Caki2 (cell line): Measurements from ENCODE around the gene LSP1. TPM values are rescaled to one million over a fixed set of nuclear protein-coding genes. Genes with fewer than 3 reads are reported as not detected.

Experiments used
- DNase-seq: peaks from one replicate; pipeline ENCODE4 v3.0.0-alpha.2; 2015; ENCODE audit warnings: low read depth
- in situ Hi-C: cut with HindIII; loops from 2 replicates; pipeline ENCODE4 v1.10.0; 2016; ENCODE audit warnings: low sequenced_read_pairs, low pct_unique_long_range_greater_than_20kb, mixed read lengths
- total RNA-seq: library from RNA; depleted of rRNA; stranded (reverse); fragments of >200 nt; shearing (Covaris generic); gene quantifications from 2 replicates; pipeline ENCODE4 v1.2.3, GENCODE V29; 2014; ENCODE audit warnings: low replicate concordance

Gene LSP1
- total RNA-seq, 1 experiment from 2014 or later = not detected

DNA sequence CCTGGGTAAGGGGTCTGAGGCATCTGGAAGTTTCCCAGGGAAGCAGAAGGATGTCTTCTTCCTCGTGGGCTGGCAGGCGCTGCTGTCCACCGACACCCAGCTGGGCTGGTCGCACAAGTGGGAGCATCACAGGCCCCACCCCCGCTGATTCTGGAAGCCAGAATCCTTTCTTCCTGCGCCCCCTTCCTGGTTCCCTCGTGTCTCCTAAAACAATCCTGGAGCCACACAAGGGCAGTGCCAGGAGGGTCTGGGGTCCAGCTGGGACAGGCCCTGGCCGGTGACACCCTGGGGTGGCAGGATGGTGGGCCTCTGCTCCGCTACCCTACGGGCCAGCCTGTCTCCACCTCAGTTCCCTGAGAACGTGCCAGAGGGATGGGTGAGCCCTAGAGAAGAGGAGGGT is 4.2 kb downstream of the LSP1 start:
- in situ Hi-C loops = no loop called here
- DNase-seq = no peak

DNA sequence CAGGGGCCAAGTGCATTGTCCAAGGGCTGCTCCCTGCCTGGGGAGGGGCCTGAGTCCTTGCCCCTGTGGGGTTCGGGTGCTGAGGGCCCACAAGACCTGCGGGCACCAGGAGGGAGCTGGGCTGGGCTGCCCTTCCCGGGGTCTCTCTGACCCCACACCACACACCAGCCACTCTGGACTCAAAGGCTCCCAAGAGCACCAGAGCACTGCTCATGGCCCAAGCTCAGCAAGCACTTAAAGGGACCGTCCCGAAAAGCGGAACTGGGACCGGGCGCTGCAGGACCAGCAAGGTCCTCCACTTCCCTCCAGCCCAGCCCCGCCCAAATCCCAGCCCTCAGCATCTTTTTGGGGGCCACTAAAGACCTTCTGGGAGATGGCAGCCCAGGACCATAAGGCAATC is 5.3 kb downstream of the LSP1 start:
- DNase-seq = no peak

DNA sequence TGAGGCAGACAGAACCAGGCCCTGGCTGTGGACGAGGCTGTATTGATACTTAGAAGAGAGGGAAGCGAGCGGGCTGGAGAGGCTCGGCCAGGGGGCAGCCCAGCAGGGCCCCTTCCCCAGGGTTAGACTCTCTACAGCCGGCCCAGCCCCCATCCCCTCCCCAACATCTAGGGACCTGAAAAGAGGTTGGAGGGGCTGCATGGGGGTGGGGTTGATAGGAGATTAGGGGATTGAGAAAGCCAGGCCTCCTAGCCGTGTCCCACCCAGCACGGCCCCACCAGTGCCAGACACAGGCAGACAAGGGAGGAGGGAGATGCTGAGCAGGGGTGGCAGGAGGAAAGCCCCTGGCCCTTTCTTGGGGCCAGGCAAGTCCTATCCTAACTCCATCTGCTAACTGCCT is 5.7 kb downstream of the LSP1 start:
- in situ Hi-C loops = no loop called here
- no peak for DNase-seq

More for the DNA sequence above, 5.3 kb downstream of the LSP1 start:
- in situ Hi-C loops = no loop called here

DNA sequence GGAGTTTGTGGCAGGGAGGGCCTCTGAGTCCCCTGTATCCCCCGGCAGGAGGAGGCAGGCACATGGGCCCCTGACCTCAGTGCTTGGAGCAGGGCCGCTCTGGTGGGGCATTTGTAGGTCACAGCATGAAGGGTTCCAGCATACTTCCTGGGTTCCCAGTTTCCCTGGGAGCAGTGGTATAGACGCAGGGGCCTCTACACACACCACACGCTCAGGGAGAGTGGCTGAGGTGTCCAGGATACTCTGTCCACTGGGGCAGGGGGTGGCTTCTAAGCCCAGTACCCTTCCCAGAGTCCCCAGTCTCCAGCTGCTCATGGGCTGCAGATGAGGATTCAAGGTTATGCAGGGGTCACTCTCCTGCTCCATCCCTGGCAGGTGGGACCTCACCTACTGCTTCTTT is 6.1 kb downstream of the LSP1 start:
- in situ Hi-C loops = no loop called here
- no peak for DNase-seq

DNA sequence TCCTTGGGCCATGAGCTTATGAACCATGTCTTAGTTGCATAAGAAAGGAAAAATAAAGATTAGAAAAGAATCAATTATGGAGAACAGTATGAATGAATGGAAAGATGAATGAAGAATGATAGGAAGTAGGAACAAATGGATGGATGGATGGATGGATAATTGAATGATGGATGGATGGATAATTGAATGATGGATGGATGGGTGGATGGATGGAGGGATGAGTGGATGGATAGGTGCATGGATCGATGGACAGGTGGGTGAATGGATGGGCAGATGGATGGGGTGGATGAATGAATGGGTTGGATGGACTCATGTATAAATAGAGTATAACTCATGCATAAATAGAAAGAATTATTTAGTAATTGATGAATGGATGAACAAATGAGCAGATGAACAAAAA is 7.2 kb downstream of the LSP1 start:
- no peak for DNase-seq
- in situ Hi-C loops = no loop called here

DNA sequence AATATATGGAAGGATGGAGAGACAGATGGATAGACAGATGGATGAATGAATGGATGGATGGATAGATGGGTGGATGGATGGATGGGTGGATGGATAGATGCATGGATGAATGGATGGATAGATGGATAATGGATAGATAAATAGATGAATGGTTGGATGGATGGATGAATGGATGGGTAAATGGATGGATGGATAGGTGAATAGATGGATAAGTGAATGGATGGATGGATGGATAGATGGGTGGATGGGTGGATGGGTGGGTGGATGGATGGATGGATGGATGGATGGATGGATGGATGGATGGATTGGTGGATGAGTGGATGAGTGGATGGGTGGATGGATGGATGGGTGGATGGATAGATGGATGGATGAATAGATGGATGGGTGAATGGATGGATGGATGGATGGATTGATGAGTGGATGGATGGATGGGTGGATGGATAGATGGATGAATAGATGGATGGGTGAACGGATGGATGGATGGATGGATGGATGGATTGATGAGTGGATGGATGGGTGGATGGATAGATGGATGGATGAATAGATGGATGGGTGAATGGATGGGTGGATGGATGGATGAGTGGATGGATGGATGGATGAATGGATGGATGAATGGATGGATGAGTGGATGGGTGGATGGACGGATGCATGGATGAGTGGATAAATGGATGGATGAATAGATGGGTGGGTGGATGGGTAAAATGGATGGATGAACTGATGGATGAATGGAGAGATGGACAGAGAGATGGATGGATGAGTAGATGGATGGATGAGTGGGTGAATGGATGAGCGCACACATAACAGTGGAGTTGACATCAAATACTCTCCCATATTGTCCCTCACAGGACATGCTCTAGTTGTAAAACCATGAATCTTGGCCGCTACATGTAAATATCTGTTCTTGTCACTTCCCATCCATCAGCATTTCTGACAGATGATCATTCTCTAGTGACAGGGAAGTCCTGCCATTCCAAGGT is 8.8 kb downstream of the LSP1 start:
- DNase-seq = no peak
- in situ Hi-C loops = no loop called here

DNA sequence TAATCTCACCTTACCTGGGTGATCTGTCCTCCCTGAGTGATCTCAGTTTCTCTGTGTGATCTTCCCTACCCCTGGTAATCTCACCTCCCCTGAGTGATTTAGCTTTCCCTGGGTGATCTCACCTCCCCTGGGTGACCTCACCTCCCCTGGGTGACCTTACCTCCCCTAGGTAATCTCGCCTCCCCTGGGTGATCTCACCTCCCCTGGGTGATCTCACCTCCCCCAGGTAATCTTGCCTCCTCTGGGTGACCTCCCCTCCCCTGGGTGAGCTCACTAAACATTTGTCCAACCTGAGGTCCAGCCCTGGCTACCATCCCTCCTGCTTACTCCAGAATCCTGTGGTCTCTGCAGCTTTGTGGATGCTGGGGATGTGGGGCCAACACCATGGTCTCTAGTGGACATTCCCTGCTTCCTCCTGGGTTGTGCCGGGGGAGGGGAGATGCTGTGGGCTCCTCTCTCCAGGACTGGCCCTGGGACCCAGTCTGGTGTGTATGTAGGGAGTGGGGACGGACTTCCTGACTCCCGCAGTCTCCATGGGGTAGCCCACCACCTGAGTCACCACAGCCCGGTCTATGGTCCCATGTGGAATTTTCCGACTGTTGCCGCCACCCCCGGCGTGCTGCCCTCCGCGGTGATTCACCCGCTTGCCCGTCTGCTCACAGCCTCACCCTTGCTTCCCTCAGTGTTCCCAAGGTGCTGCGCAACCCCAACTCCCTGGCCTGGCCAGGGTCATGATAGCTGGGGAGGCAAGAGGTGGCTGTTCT is 9.9 kb downstream of the LSP1 start:
- in situ Hi-C loops = no loop called here

DNA sequence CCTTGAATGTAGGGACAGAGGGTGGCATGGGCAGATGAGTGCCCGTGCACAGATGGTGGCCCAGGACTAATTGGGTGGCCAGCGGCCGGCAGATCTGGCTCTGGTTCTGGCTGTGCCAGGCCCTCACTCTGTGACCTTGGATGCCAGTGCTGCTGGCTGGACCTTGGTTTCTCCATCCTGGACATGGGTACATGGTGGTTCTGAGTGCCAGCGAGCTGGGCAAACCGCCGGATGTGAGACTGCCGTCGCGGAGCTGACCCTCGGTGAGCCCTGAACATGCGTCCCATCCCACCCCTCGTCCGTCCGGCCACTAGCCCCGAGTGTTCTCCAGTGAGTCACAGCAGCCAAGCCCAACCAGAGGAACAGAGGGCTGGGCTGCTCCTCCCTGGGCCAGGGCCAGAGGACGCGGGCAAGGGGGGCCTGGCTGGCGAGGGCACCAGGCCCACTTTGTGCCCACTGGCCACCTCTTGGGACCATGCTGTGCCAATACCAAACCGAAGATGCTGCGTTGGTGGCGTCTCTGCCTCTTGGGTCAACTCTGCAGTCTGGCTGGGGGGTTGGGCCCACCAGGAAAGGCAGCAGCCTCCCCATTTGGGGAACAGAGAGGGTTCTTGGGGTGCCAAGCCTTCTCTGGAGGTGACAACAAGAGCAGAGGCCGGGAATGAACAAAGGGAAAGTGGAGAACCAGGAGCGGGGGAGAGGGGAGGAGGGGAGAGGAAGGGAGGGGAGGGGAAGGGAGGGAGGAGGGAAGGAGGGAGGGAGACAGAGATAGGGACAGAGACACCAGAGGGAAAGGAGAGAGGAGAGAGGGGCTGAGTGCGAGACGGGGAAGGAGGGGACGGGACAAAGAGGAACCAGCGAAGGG is 10.7 kb downstream of the LSP1 start:
- peak; percentile 33 for DNase-seq
- in situ Hi-C loops = no loop called here

More for the DNA sequence above, 9.9 kb downstream of the LSP1 start:
- DNase-seq = no peak

DNA sequence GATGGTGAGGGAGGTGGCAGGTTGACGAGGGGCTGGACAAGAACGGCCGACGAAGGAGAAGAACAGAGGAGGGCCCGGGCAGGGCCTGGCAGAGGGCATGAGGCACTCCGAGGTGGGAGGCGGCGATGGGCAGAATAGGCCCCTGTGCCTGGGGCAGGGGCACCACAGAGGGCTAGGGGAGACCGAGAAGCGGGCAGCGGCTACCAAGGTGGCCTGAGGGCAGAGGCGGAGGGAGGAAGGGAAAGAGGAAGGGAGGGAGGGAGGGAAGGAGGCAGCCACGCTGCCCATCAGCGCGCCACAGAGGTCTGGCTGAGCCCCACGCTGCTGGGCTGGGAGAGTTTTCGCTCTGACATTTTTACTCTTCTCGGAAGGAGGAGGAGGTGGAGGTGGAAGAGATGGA is 11.3 kb downstream of the LSP1 start:
- in situ Hi-C loops = no loop called here
- DNase-seq = no peak

DNA sequence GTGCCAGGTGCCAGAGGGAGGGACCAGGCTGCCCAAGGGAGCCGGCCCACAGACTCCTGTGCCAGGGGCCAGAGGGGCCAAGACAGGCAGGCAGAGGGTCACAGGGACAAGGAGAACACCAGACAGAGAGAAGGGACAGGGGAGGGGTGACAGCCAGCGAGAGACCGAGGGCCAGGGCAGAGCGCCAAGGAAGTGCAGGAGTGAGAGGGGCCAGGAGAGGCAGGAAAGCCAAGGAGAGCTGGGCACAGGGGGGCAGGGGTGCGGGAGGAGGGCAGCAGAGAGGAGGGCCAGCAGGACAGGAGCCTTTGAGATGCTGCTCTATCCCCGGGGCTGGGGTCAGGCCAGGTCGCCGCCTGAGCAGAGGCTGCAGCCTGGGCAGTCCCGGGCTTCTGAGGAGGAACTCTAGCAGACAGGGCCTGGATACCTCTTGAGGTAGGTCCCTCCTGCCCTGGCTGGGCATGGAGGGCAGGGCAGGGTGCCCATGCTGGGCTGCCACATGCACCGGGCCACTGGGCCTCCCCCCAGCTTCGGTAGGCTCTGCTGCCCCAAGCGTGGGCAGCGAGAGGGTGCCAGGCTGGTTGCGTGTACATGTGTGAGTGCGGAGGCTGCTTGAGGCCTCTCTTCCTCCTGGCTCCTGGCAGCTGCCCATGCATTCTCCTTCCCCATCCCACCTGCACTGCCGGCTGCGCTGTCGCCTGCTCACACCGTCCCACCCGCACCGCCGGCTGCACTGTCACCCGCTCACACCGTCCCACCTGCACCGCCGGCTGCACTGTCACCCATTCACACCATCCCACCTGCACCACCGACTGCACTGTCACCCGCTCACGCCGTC is 12.2 kb downstream of the LSP1 start:
- no peak for DNase-seq
- in situ Hi-C loops = no loop called here

DNA sequence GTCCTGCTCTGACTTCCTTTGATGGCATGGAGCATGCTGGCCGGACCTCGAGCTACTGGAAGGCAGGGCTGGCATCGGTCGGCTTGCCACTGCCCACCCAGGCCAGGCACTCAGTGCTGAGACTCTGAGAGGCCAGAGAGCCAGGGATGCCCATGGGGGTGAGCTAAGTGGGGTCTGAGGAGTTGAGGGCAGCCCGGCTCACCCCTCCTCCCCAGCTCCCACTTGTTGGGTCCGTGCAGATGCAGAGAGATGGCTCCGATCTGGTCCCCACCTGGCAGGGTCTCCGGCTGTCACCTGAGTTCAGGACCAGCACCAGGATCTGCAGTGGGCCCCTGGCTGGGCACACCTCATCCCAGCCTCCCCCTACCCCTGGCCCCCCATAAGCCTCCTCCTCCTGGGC is 13.3 kb downstream of the LSP1 start:
- in situ Hi-C loops = no loop called here
- DNase-seq = no peak

DNA sequence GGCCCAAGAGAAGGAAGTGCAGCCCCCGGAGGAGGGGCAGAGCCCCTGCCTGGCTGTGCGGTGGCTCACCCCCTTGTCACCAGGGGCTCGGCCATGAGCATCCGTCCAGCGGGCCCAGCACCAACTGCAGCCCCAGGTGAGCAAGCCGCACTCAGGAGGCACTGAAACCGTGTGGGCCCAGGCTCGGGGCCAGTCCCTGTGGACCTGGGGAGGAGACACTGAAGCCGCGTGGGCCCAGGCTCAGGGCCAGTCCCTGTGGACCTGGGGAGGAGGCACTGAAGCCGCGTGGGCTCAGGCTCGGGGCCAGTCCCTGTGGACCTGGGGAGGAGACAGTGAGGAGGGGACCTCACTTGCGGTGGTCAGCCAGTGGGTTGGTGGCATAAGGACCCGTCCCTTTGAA is 13.9 kb downstream of the LSP1 start:
- in situ Hi-C loops = no loop called here
- DNase-seq = no peak

DNA sequence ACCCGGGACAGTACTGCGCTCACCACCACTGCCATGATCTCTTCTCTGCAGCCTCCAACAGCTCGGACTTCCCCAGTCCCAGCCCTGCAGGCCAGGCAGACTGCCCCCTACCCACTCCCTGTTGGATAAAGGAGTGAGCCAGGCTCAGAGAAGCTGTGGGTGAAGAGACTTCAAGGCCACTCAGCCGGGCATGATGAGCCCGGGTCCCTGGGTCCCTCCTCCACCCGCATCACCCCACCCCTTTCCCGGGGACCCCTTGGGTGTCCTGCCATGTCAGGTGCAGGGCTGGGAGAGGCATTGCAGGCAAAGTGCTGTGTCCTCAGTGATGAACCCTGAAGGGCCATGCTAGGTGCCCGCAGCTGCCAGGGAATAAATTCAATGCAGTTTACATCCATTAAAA is 14.5 kb downstream of the LSP1 start:
- in situ Hi-C loops = no loop called here
- DNase-seq = no peak

DNA sequence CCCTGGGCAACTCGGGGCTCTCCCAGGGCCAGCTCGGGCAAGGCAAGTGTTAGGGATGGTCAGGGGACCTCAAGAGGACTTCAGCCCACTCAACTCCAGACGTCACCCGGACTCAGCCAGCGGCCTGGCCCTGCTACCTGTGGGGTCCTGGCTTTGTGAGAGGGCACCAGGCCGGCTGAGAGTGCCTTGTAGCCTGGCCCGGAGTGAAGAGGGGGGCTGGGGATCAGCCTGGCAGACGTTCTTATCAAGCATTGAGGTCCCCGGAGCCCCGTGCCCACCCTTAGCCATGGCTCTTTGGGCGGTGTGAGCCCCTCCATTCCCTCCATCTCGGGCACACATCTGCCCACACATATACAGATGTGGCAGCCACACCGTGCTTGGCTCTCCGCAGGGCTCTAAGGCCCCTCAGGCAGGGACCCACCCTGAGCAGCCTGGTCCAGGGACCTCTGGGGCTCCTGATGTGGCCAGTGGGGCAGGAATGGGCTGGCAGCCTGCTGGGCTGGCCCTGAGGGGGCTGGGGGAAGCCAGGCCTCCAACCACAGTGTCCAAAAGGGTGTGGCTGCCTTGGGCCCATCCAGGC is 15.3 kb downstream of the LSP1 start:
- in situ Hi-C loops = no loop called here
- DNase-seq = no peak

DNA sequence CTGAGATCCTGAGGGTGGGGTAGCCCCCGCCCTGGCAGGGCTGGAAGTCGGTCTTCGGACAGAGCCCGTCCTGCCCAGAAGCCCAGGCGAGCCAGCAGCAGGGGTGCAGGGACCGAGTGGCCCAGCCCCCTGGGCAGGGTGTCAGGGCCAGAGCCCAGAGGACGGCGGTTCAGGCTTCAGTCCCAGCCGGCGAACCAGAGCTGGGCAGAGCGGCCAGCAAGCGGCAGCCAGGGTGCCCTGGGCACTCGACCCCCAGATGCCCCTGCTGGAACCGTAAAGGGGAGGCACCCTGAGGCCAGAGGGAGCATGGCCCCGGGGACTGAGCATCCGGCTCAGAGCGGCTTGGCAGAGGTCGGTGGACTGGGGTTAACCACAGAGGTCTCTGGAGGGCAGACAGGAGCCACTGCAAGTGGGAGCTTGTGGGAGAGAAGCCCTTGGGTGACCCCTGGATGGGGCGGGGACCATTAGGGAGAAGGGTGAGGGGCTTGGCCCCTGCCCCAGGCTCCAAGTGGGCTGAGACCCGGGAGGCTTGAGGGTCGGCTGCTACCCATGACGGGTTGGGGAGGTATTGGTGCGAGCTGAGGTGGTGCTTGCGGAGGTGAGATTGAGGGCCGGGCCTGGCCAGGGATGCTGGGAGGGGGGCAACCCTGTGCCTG is 15.9 kb downstream of the LSP1 start:
- DNase-seq = no peak
- in situ Hi-C loops = no loop called here

DNA sequence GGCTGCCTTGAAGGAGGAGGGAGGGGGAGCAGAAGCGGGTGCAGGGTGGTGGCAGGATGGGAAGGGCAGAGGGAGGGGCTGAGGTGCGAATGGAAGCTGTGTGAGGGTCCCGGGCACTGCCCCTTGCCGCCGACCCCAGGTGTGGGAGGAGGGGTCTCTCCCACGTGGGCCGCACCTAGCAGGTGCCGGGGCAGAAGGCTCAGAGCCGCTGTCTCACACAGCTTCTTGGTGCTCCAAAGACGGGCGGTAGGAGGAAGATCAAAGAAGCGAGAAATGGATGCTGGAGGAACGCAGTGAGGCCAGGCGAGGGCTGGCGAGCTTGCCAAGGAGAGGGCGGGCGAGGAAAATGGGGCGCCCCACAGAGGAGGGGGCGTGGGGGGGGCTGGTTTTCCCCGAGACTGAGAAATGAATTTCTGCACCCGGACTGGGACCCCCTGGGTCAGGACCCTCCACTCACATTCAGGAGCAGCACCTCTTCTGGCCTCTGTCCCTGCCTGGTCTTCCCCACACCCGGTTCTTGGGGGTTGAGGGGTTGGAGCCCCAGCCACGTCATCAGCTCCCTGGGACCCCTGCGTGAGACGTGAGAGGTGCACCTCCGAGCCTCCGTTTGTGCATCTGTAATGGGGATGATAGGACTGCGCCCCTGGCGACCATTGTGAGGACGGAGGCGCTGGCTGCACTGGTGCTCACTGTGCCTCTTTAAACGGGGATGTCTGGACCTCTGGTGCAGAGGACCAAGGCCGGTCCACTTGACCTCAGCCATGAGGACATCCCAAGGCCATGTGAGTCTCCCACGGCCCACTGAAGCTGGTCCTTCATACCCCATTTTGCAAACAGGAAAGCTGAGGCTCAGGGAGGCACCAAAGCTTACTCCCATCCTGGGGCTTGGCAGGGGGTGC is 16.8 kb downstream of the LSP1 start:
- in situ Hi-C loops = no loop called here
- DNase-seq = no peak
